Keratinocyte (primary cell): ENCODE data around the gene RFC5. TPM values are rescaled to one million over a fixed set of nuclear protein-coding genes. Genes with fewer than 3 reads are reported as not detected.

ENCODE experiments used
- DNase-seq: peaks from one replicate; pipeline ENCODE4 v3.0.0-alpha.2; 2011; ENCODE audit warnings: low read depth, missing footprints, low spot score
- FAIRE-seq: peaks from 2 replicates; lab custom pipeline; 2011; peaks lifted over from hg19 to GRCh38; lab: Jason Lieb, UNC
- H2AFZ ChIP-seq: 2 replicates; pipeline ENCODE4 v1.6.0; 2012; ENCODE audit warnings: low read length, control low read depth, inconsistent platforms; ENCODE audit not compliant: control insufficient read depth
- H3K27ac ChIP-seq: 2 replicates; pipeline ENCODE4 v1.5.1; 2011; ENCODE audit warnings: low read length; ENCODE audit not compliant: control insufficient read depth, insufficient read depth
- H3K27me3 ChIP-seq: 3 replicates; pipeline ENCODE4 v1.6.0; 2011; ENCODE audit warnings: low read length; ENCODE audit not compliant: control insufficient read depth, insufficient read depth; ENCODE audit errors: extremely low read depth
- H3K36me3 ChIP-seq, 2 experiments: 2 replicates in 1 of 2; 3 replicates in 1 of 2; pipeline ENCODE4 v1.5.1; 2011; ENCODE audit warnings: low read length in 2 of 2, mild to moderate bottlenecking in 1 of 2; ENCODE audit not compliant: control insufficient read depth in 2 of 2, insufficient read depth in 2 of 2; ENCODE audit errors: extremely low read depth in 1 of 2
- H3K4me1 ChIP-seq: 3 replicates; pipeline ENCODE4 v1.5.1; 2011; ENCODE audit warnings: low read length; ENCODE audit not compliant: control insufficient read depth, insufficient read depth; ENCODE audit errors: extremely low read depth
- H3K4me2 ChIP-seq: 3 replicates; pipeline ENCODE4 v1.6.0; 2011; ENCODE audit warnings: low read depth, low read length; ENCODE audit not compliant: control insufficient read depth, insufficient read depth; ENCODE audit errors: extremely low read depth
- H3K4me3 ChIP-seq, 3 experiments: fragments of 200-600 bp in 1 of 3; sonication (generic) in 1 of 3; 2 replicates in 2 of 3; 3 replicates in 1 of 3; pipeline ENCODE4 v1.5.1; 2011 to 2016; ENCODE audit warnings: low read length in 3 of 3, mild to moderate bottlenecking in 3 of 3, control low read depth in 2 of 3, inconsistent platforms in 1 of 3, low read depth in 1 of 3, mixed read lengths in 1 of 3, mixed run types in 1 of 3, moderate library complexity in 1 of 3; ENCODE audit not compliant: control insufficient read depth in 2 of 3, insufficient read depth in 2 of 3; ENCODE audit errors: extremely low read depth in 1 of 3
- H3K79me2 ChIP-seq: 2 replicates; pipeline ENCODE4 v1.6.0; 2012; ENCODE audit warnings: low read length; ENCODE audit not compliant: control insufficient read depth, insufficient read depth
- H3K9ac ChIP-seq: 3 replicates; pipeline ENCODE4 v1.6.0; 2011; ENCODE audit warnings: low read length; ENCODE audit not compliant: control insufficient read depth, insufficient read depth; ENCODE audit errors: extremely low read depth
- H3K9me1 ChIP-seq: 3 replicates; pipeline ENCODE4 v1.6.0; 2011; ENCODE audit warnings: low read length; ENCODE audit not compliant: control insufficient read depth, insufficient read depth; ENCODE audit errors: extremely low read depth
- H3K9me3 ChIP-seq: 2 replicates; pipeline ENCODE4 v1.5.1; 2012; ENCODE audit warnings: low read depth, low read length; ENCODE audit not compliant: control insufficient read depth
- H4K20me1 ChIP-seq: 3 replicates; pipeline ENCODE4 v1.6.0; 2011; ENCODE audit warnings: low read length; ENCODE audit not compliant: control insufficient read depth, insufficient read depth; ENCODE audit errors: extremely low read depth
- EZH2 ChIP-seq: IDR thresholded peaks from one replicate; pipeline ENCODE4 v1.6.1; 2012; ENCODE audit warnings: inconsistent platforms, mild to moderate bottlenecking, low read length, moderate library complexity
- dilution Hi-C: fragments of 300-500 bp; cut with MboI; formaldehyde crosslinking; loops from one replicate; pipeline ENCODE4 v1.7.0; 2020; ENCODE audit warnings: low sequenced_read_pairs; ENCODE audit not compliant: extremely low pct_ligation_motif_present
- polyA plus RNA-seq, 5 experiments: library from polyadenylated mRNA; depleted of rRNA in 3 of 5; stranded (reverse) in 3 of 5; stranded (forward) in 1 of 5; unstranded in 1 of 5; fragments of >200 nt; gene quantifications; 1 replicate in 1 of 5; 2 replicates in 3 of 5; 3 replicates in 1 of 5; pipeline versions ENCODE4 v1.2.1 to v1.2.3, GENCODE V29; 2011 to 2012; ENCODE audit warnings: missing spikeins in 2 of 5, low read depth in 1 of 5, low replicate concordance in 1 of 5
- TF ChIP-seq, protein P1 (sequence below), 3 experiments: IDR thresholded peaks in 1 of 3; conservative IDR thresholded peaks in 1 of 3; optimal IDR thresholded peaks in 1 of 3; 2 replicates in 2 of 3; 3 replicates in 1 of 3; pipeline versions ENCODE3 to v1.5.1; 2011; ENCODE audit warnings: low read length in 3 of 3, mild to moderate bottlenecking in 3 of 3, moderate library complexity in 2 of 3, control low read depth in 1 of 3, inconsistent platforms in 1 of 3; ENCODE audit not compliant: insufficient read depth in 2 of 3; ENCODE audit errors: extremely low read depth in 1 of 3

RFC5 gene
- polyA plus RNA-seq, 1 donor (not counting 4 experiments of a cell fraction or from before 2014, with no cell fraction given), result 24.0 TPM

- dilution Hi-C loops, result no loop called here
- FAIRE-seq, result no peak
- no peak overlapping the region for H2AFZ ChIP-seq
These were observed 51.9 kb downstream of the RFC5 start for GRCh38 chr12:118068445-118068844.

GRCh38 chr12:118070650-118071049 is 54.1 kb downstream of the RFC5 start:
- no peak overlapping the region for H3K27ac ChIP-seq

More at GRCh38 chr12:118068445-118068844, 51.9 kb downstream of the RFC5 start:
- H3K27me3 ChIP-seq, result no peaks in the 10 kb centered on the region
- no peak overlapping the region for H3K27ac ChIP-seq
- no peaks in the 10 kb centered on the region for H4K20me1 ChIP-seq
- H3K4me2 ChIP-seq, result no peak overlapping the region
- H3K9me1 ChIP-seq, result no peaks in the 10 kb centered on the region
- no peak overlapping the region for H3K4me3 ChIP-seq
- H3K36me3 ChIP-seq, result peaks cover 0 to 11% of the 10 kb centered on the region in 2 experiments
- DNase-seq, result no peak
- H3K79me2 ChIP-seq, result no peaks in the 10 kb centered on the region
- no peak overlapping the region for H3K9ac ChIP-seq
- no peaks in the 10 kb centered on the region for H3K9me3 ChIP-seq
- TF ChIP-seq EZH2, result no peak
- TF ChIP-seq, protein P1, sequence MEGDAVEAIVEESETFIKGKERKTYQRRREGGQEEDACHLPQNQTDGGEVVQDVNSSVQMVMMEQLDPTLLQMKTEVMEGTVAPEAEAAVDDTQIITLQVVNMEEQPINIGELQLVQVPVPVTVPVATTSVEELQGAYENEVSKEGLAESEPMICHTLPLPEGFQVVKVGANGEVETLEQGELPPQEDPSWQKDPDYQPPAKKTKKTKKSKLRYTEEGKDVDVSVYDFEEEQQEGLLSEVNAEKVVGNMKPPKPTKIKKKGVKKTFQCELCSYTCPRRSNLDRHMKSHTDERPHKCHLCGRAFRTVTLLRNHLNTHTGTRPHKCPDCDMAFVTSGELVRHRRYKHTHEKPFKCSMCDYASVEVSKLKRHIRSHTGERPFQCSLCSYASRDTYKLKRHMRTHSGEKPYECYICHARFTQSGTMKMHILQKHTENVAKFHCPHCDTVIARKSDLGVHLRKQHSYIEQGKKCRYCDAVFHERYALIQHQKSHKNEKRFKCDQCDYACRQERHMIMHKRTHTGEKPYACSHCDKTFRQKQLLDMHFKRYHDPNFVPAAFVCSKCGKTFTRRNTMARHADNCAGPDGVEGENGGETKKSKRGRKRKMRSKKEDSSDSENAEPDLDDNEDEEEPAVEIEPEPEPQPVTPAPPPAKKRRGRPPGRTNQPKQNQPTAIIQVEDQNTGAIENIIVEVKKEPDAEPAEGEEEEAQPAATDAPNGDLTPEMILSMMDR (optimal IDR thresholded peaks at IDR 0.05 in 1 of 3, IDR thresholded peaks at IDR 0.05 in 1 of 3, conservative IDR thresholded peaks at IDR 0.05 in 1 of 3; ENCODE audit: extremely low read depth in 1 of 3, insufficient read depth in 2 of 3, low read length in 3 of 3), result no peak
- no peaks in the 10 kb centered on the region for H3K4me1 ChIP-seq

More at GRCh38 chr12:118070650-118071049, 54.1 kb downstream of the RFC5 start:
- Histone ChIP-seq H3K4me3 (no peak overlapping the region), H3K9me1 (no peaks in the 10 kb centered on the region), H3K27me3 (no peaks in the 10 kb centered on the region), H4K20me1 (no peaks in the 10 kb centered on the region), H3K9ac (no peak overlapping the region), H3K36me3 (peaks cover 0 to 14% of the 10 kb centered on the region in 2 experiments), H2AFZ (no peak overlapping the region), H3K4me1 (no peaks in the 10 kb centered on the region), H3K4me2 (no peak overlapping the region), H3K9me3 (no peaks in the 10 kb centered on the region), H3K79me2 (no peaks in the 10 kb centered on the region)
- no peak for TF ChIP-seq EZH2
- TF ChIP-seq, protein P1 (optimal IDR thresholded peaks at IDR 0.05 in 1 of 3, IDR thresholded peaks at IDR 0.05 in 1 of 3, conservative IDR thresholded peaks at IDR 0.05 in 1 of 3; ENCODE audit: extremely low read depth in 1 of 3, insufficient read depth in 2 of 3, low read length in 3 of 3), result no peak
- FAIRE-seq (no peak), DNase-seq (no peak)
- dilution Hi-C loops, result no loop called here
